Measurements from ENCODE around the gene CALD1.

Gene CALD1

DNA sequence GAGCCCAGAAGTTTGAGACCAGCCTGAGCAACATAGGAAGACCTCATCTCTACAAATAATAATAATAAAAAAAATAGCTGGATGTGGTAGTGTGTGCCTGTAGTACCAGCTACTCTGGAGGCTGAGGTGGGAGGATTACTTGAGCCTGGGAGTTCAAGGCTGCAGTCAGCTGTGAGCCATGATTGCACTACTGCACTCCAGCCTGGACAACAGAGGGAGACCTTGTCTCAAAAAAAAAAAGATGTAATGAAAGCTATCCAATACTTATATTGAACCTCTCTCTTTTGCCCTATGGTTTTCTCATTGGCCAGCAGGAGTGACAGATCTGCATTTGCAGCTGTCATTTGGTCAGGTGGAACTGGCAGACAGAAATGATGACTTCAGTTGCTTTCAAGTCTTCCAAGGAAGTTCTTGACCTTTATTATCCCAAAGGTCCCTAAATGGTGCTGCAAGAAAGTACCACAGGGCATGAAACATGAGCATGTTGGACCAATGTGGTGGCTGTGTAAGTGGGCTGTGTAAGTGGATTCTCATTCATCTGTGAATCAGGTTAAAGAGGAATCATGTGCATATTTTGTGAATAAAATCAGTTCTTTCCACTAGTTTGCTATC is 99.4 kb downstream of the CALD1 start:
- H3K27ac ChIP-seq: no peak overlapping the region
- DNase-seq (ENCODE audit: low spot score): no peak
- TF ChIP-seq CTCF (conservative IDR thresholded peaks at IDR 0.05; ENCODE audit: low read depth): no peak
- ChIA-PET CTCF (interaction anchor here (0.6 kb wide), 1 partner anchor 187 kb away, joined by 3 read pairs; no protein-coding TSS in a partner anchor), POLR2A (ENCODE audit: low non-redundant PET) (no interaction called here)

- CTCF ChIA-PET: no interaction called here
- H3K27ac ChIP-seq: no peak overlapping the region
- POLR2A ChIA-PET (ENCODE audit: low non-redundant PET): no interaction called here
- DNase-seq (ENCODE audit: low spot score): no peak
- TF ChIP-seq CTCF (conservative IDR thresholded peaks at IDR 0.05; ENCODE audit: low read depth): no peak
These were observed 100.5 kb downstream of the CALD1 start for GRCh38 chr7:134879815-134880475.

- no peak for TF ChIP-seq CTCF (conservative IDR thresholded peaks at IDR 0.05; ENCODE audit: low read depth)
- ChIA-PET POLR2A (ENCODE audit: low non-redundant PET) (no interaction called here), CTCF (no interaction called here)
- H3K27ac ChIP-seq: no peak overlapping the region
- no peak for DNase-seq (ENCODE audit: low spot score)
These were observed 103.0 kb downstream of the CALD1 start for GRCh38 chr7:134882481-134882880.

GRCh38 chr7:134885967-134886352 is 106.5 kb downstream of the CALD1 start:
- no peak overlapping the region for H3K27ac ChIP-seq
- ChIA-PET POLR2A (ENCODE audit: low non-redundant PET) (no interaction called here), CTCF (no interaction called here)
- no peak for TF ChIP-seq CTCF (conservative IDR thresholded peaks at IDR 0.05; ENCODE audit: low read depth)
- peak; percentile 41 for DNase-seq (ENCODE audit: low spot score)

DNA sequence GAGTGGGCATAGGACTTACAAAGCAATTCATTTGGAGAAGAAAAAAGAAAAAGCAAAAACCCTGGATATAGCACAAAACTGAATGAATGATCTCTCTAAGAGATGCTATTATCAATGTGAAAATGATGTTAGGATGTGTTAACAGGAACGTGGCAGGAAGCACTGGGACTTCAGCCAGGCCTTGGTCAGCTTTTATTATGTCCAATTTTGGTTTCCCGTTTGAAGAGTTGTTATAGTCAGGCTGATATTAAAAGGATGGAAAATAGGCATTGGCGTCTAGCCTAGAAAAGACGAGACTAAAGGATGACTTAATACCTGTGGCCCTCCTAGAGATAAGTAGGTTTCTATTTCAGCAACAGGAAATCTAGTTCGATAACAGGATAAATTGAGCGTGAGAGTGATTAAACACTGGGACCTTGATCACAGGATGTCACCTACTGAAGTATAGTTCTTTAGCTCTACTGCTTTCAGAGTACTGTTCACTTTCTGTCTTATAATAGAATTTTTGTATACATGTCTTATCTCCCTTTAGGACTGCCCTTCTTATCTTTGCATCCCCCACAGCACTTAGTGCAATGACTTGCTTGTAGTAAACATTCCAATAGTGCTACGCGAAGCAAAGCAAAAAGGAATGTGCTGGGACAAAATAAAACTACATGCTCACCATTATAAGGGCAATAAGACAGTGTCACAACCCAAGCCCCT is 107.1 kb downstream of the CALD1 start:
- CTCF ChIA-PET: no interaction called here

DNA sequence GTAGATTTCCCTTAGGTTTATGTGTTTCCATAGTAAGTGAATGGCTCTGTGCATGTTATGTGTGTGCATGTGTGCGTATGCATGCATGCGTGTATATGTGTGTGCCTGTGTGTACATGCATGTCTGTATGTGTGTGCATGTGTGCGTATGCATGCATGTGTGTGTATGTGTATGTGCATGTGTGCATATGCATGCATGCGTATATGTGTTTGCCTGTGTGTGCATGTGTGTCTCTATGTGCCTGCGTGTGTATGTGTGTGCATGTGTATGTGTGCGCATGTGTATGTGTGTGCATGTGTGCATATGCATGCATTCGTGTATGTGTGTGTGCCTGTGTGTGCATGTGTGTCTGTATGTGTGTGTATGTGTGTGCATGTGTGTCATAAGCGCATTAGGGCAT is 108.1 kb downstream of the CALD1 start:
- DNase-seq (ENCODE audit: low spot score): no peak
- no peak overlapping the region for H3K27ac ChIP-seq
- no peak for TF ChIP-seq CTCF (conservative IDR thresholded peaks at IDR 0.05; ENCODE audit: low read depth)
- POLR2A ChIA-PET (ENCODE audit: low non-redundant PET): no interaction called here
- CTCF ChIA-PET: no interaction called here

More for the DNA sequence above, 107.1 kb downstream of the CALD1 start:
- DNase-seq (ENCODE audit: low spot score): no peak
- no peak for TF ChIP-seq CTCF (conservative IDR thresholded peaks at IDR 0.05; ENCODE audit: low read depth)
- POLR2A ChIA-PET (ENCODE audit: low non-redundant PET): no interaction called here
- no peak overlapping the region; the same call in 1 of the 2 replicates for H3K27ac ChIP-seq
